Chondrocyte (in vitro differentiated cells): Measurements from ENCODE around the gene THADA. TPM values are rescaled to one million over a fixed set of nuclear protein-coding genes. Genes with fewer than 3 reads are reported as not detected.

ENCODE experiments used
- DNase-seq: peaks from one replicate; pipeline ENCODE4 v3.0.0; 2021; ENCODE audit warnings: mixed read lengths, low spot score
- H3K27ac Mint-ChIP-seq: one replicate; pipeline ENCODE4 v1.8.0; 2021; ENCODE audit warnings: mild to moderate bottlenecking, moderate library complexity, mixed read lengths; ENCODE audit not compliant: unreplicated experiment
- H3K27me3 Mint-ChIP-seq: 2 replicates; pipeline ENCODE4 v1.8.0; 2021; ENCODE audit warnings: low read depth, mixed read lengths
- H3K36me3 Mint-ChIP-seq: 2 replicates; pipeline ENCODE4 v1.8.0; 2021; ENCODE audit warnings: low read depth, mixed read lengths
- H3K4me1 Mint-ChIP-seq: 2 replicates; pipeline ENCODE4 v1.8.0; 2021; ENCODE audit warnings: low read depth, mild to moderate bottlenecking, mixed read lengths
- H3K4me3 Mint-ChIP-seq: one replicate; pipeline ENCODE4 v1.8.0; 2021; ENCODE audit warnings: mild to moderate bottlenecking, moderate library complexity, mixed read lengths; ENCODE audit not compliant: unreplicated experiment
- H3K9me3 Mint-ChIP-seq: 2 replicates; pipeline ENCODE4 v1.8.0; 2021; ENCODE audit warnings: low read depth, mixed read lengths
- CTCF ChIP-seq: fragments of 200-600 bp; sonication (generic); IDR thresholded peaks from 2 replicates; pipeline ENCODE4 v1.5.0; 2021; ENCODE audit warnings: antibody characterized with exemption, mild to moderate bottlenecking, moderate library complexity
- total RNA-seq: library from RNA; stranded (reverse); gene quantifications from 3 replicates; pipeline ENCODE4 v1.2.1, GENCODE V29; 2021

The THADA gene
- total RNA-seq, 1 donor from 2014 or later = 28.4 TPM

- no peak for DNase-seq
- Mint-ChIP-seq H3K4me3 (peak overlapping the region; percentile 77), H3K27ac (peak overlapping the region; percentile 92), H3K36me3 (peaks cover 18% of the 10 kb centered on the region), H3K4me1 (peaks cover 37% of the 10 kb centered on the region), H3K27me3 (no peaks in the 10 kb centered on the region), H3K9me3 (no peaks in the 10 kb centered on the region)
- TF ChIP-seq CTCF = peak; percentile 74
These were observed 368.6 kb downstream of the THADA start for GRCh38 chr2:43226955-43227829.

GRCh38 chr2:43226558-43226954, 369.3 kb downstream of the THADA start, which contains the start of gene ZFP36L2:
TSS of gene ZFP36L2 (minus strand) at chr2:43226606. CDS start at chr2:43226315, 291 bp downstream.
- peak; percentile 11 for TF ChIP-seq CTCF
- Mint-ChIP-seq H3K27ac (peak within 1 kb of the TSS; percentile 95), H3K36me3 (peaks cover 20% of the 10 kb centered on the region), H3K4me3 (peak within 1 kb of the TSS; percentile 94), H3K27me3 (no peaks in the 10 kb centered on the region), H3K4me1 (peaks cover 43% of the 10 kb centered on the region), H3K9me3 (no peaks in the 10 kb centered on the region)
- no peak for DNase-seq

DNA sequence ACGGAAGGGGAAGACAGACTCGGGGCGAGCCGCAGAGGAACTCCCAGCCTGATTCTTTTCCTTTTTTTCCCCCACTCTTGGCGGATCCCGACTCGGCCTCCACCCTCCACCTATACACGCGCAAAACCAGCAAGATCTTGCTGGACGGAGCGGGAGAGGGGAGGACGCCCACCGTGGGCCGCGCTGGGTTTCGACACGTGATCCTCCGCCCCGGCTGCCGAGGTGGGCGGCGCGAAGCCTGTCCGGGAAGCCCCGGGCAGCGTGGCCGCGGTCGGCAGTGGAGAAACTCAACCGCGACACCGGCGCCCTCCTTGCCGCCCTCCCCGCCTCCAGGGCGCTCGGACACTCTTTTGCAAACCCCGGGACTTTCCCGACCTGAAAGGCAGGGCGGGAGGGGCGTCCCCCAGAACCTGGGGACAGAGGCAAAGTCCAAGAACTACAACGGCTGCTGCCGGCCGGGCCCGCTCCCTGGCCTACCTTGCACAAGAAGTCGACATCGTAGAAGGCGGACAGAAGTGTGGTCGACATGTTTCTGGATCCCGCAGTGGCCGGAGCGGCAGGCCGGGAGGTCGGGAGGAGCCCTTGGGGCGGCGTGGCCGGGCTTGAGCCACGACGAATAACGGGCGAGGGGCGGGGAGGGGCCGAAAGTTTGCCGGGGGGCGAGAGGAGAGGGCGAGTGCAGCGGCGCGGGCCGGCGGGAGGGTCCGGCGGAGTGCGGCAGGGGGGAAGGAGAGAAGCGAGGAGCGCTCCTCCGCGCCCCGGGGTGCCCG, 369.9 kb downstream of the THADA start:
- Mint-ChIP-seq H3K4me3 (peak overlapping the region; percentile 94), H3K27ac (peak overlapping the region; percentile 95), H3K4me1 (peaks cover 48% of the 10 kb centered on the region), H3K27me3 (no peaks in the 10 kb centered on the region), H3K9me3 (no peaks in the 10 kb centered on the region), H3K36me3 (peaks cover 18% of the 10 kb centered on the region)
- no peak for DNase-seq
- no peak for TF ChIP-seq CTCF

- no peaks in the 10 kb centered on the region for H3K9me3 Mint-ChIP-seq
- peaks cover 54% of the 10 kb centered on the region for H3K4me1 Mint-ChIP-seq
- DNase-seq = no peak
- H3K27me3 Mint-ChIP-seq = no peaks in the 10 kb centered on the region
- H3K36me3 Mint-ChIP-seq = peaks cover 18% of the 10 kb centered on the region
- peak overlapping the region; percentile 95 for H3K27ac Mint-ChIP-seq
- no peak for TF ChIP-seq CTCF
- H3K4me3 Mint-ChIP-seq = peak overlapping the region; percentile 94
These were observed 370.6 kb downstream of the THADA start for GRCh38 chr2:43225093-43225787.
